Parathyroid adenoma (tissue), 2 donors: ENCODE measurements around the gene NUFIP1.

Experiments
- H2AFZ ChIP-seq: fragments of 300-600 bp; sonication (generic); one replicate; pipeline ENCODE4 v1.7.0; 2017; ENCODE audit warnings: antibody characterized with exemption, mild to moderate bottlenecking
- H3K27ac ChIP-seq: fragments of 300-600 bp; sonication (generic); one replicate; pipeline ENCODE4 v1.7.0; 2017
- H3K27me3 ChIP-seq: fragments of 300-600 bp; sonication (generic); one replicate; pipeline ENCODE4 v1.7.0; 2017; ENCODE audit warnings: low read length; ENCODE audit not compliant: control insufficient read depth, insufficient read depth
- H3K36me3 ChIP-seq: fragments of 300-600 bp; sonication (generic); one replicate; pipeline ENCODE4 v1.7.0; 2017; ENCODE audit warnings: low read length; ENCODE audit not compliant: control insufficient read depth, insufficient read depth
- H3K4me1 ChIP-seq: fragments of 300-600 bp; sonication (generic); one replicate; pipeline ENCODE4 v1.7.0; 2017; ENCODE audit warnings: control low read depth
- H3K4me2 ChIP-seq: fragments of 300-600 bp; sonication (generic); one replicate; pipeline ENCODE4 v1.7.0; 2017; ENCODE audit warnings: low read length
- H3K4me3 ChIP-seq: fragments of 300-600 bp; sonication (generic); one replicate; pipeline ENCODE4 v1.7.0; 2017; ENCODE audit warnings: low read depth, low read length
- H3K79me2 ChIP-seq: fragments of 300-600 bp; sonication (generic); one replicate; pipeline ENCODE4 v1.7.0; 2017; ENCODE audit warnings: control low read depth
- H3K9ac ChIP-seq: fragments of 300-600 bp; sonication (generic); one replicate; pipeline ENCODE4 v1.7.0; 2017; ENCODE audit warnings: mild to moderate bottlenecking
- H3K9me3 ChIP-seq: fragments of 300-600 bp; sonication (generic); one replicate; pipeline ENCODE4 v1.7.0; 2017; ENCODE audit warnings: low read length; ENCODE audit not compliant: control insufficient read depth
- CTCF ChIP-seq: fragments of 300-600 bp; sonication (generic); IDR thresholded peaks from one replicate; pipeline ENCODE4 v1.7.0; 2017; ENCODE audit warnings: antibody characterized with exemption, mild to moderate bottlenecking
- donor health status: primary hyperparathyroidism.

Gene NUFIP1

GRCh38 chr13:44912278-44913016, 76.8 kb downstream of the NUFIP1 start:
- Histone ChIP-seq H3K27me3 (no peaks in the 10 kb centered on the region), H2AFZ (peak overlapping the region; percentile 46), H3K4me1 (peaks cover 17% of the 10 kb centered on the region), H3K4me2 (no peak overlapping the region), H3K9ac (no peak overlapping the region), H3K4me3 (no peak overlapping the region), H3K79me2 (no peaks in the 10 kb centered on the region), H3K9me3 (no peaks in the 10 kb centered on the region), H3K27ac (peak overlapping the region; percentile 60), H3K36me3 (no peaks in the 10 kb centered on the region)
- TF ChIP-seq CTCF: no peak

- H3K27ac ChIP-seq: no peak overlapping the region
- peaks cover 42% of the 10 kb centered on the region for H3K4me1 ChIP-seq
- no peak overlapping the region for H3K4me3 ChIP-seq
- no peaks in the 10 kb centered on the region for H3K27me3 ChIP-seq
- H3K9ac ChIP-seq: no peak overlapping the region
- no peaks in the 10 kb centered on the region for H3K9me3 ChIP-seq
- no peak for TF ChIP-seq CTCF
- H3K36me3 ChIP-seq: no peaks in the 10 kb centered on the region
- no peaks in the 10 kb centered on the region for H3K79me2 ChIP-seq
- H3K4me2 ChIP-seq: no peak overlapping the region
- no peak overlapping the region for H2AFZ ChIP-seq
These were observed 80.6 kb downstream of the NUFIP1 start for GRCh38 chr13:44908712-44909111.

GRCh38 chr13:44908266-44908665, 81.0 kb downstream of the NUFIP1 start:
- no peaks in the 10 kb centered on the region for H3K36me3 ChIP-seq
- H3K9me3 ChIP-seq: no peaks in the 10 kb centered on the region
- no peak for TF ChIP-seq CTCF
- no peak overlapping the region for H3K4me2 ChIP-seq
- no peak overlapping the region for H3K4me3 ChIP-seq
- H3K4me1 ChIP-seq: peaks cover 46% of the 10 kb centered on the region
- no peak overlapping the region for H2AFZ ChIP-seq
- no peak overlapping the region for H3K9ac ChIP-seq
- H3K27me3 ChIP-seq: no peaks in the 10 kb centered on the region
- H3K27ac ChIP-seq: no peak overlapping the region
- H3K79me2 ChIP-seq: no peaks in the 10 kb centered on the region

GRCh38 chr13:44906713-44907112, 82.6 kb downstream of the NUFIP1 start:
- Histone ChIP-seq H3K9ac (no peak overlapping the region), H3K36me3 (no peaks in the 10 kb centered on the region), H3K4me2 (peak overlapping the region; percentile 1), H3K4me3 (no peak overlapping the region), H3K9me3 (no peaks in the 10 kb centered on the region), H3K79me2 (no peaks in the 10 kb centered on the region), H3K27ac (peak overlapping the region; percentile 86), H3K27me3 (no peaks in the 10 kb centered on the region), H3K4me1 (peaks cover 34% of the 10 kb centered on the region), H2AFZ (peak overlapping the region; percentile 70)
- TF ChIP-seq CTCF: no peak

GRCh38 chr13:44906230-44906629, 83.0 kb downstream of the NUFIP1 start:
- Histone ChIP-seq H3K27me3 (no peaks in the 10 kb centered on the region), H3K4me2 (peak overlapping the region; percentile 1), H3K9me3 (no peaks in the 10 kb centered on the region), H3K27ac (peak overlapping the region; percentile 86), H2AFZ (peak overlapping the region; percentile 72), H3K9ac (no peak overlapping the region), H3K79me2 (no peaks in the 10 kb centered on the region), H3K4me3 (no peak overlapping the region), H3K4me1 (peaks cover 34% of the 10 kb centered on the region), H3K36me3 (no peaks in the 10 kb centered on the region)
- TF ChIP-seq CTCF: no peak
